Panc1 (cell line): ENCODE data around the gene ACTL6B. TPM values are rescaled to one million over a fixed set of nuclear protein-coding genes. Genes with fewer than 3 reads are reported as not detected.

Experiments used
- ATAC-seq: fragments of 200-7000 bp; cut with Tn5 transposase; 2 replicates; pipeline ENCODE4 v1.9.1; 2020; ENCODE audit warnings: mild to moderate bottlenecking, moderate library complexity
- BruUV-seq: library from RNA; stranded (reverse); fragments of 400-500 nt; replicated peaks from 2 replicates; lab custom pipeline; 2021; lab: Mats Ljungman, UMichigan
- CTCF ChIA-PET: fragments of 300-600 bp; sonication (Branson Sonifier 250); formaldehyde crosslinking; loops from one replicate; lab custom pipeline; 2022; ENCODE audit warnings: antibody characterized with exemption; lab: Charles Lee
- POLR2A ChIA-PET: fragments of 300-600 bp; sonication (Branson Sonifier 250); formaldehyde crosslinking; loops from one replicate; lab custom pipeline; 2022; ENCODE audit warnings: antibody characterized with exemption; lab: Charles Lee
- DNase-seq: peaks from one replicate; pipeline ENCODE4 v3.0.0-alpha.2; 2010; ENCODE audit warnings: low read depth, low spot score
- H3K27ac ChIP-seq: 2 replicates; pipeline ENCODE4 v1.5.1; 2011; ENCODE audit warnings: mild to moderate bottlenecking, low read length, inconsistent platforms
- H3K27me3 ChIP-seq: fragments of 200-500 bp; sonication (Bioruptor generic); 2 replicates; pipeline ENCODE4 v1.6.0; 2014; ENCODE audit warnings: low read length, inconsistent platforms; ENCODE audit not compliant: control insufficient read depth, insufficient read depth
- H3K36me3 ChIP-seq: fragments of 200-500 bp; sonication (Bioruptor generic); 2 replicates; pipeline ENCODE4 v1.5.1; 2014; ENCODE audit warnings: inconsistent platforms, mild to moderate bottlenecking, low read length, moderate library complexity; ENCODE audit not compliant: control insufficient read depth, insufficient read depth
- H3K4me1 ChIP-seq: 2 replicates; pipeline ENCODE4 v1.5.1; 2011; ENCODE audit warnings: inconsistent platforms, mild to moderate bottlenecking, low read length, moderate library complexity; ENCODE audit not compliant: control insufficient read depth, insufficient read depth
- H3K4me3 ChIP-seq, 2 experiments: 2 replicates each; pipeline ENCODE4 v1.5.1; 2011 to 2012; ENCODE audit warnings: low read depth in 2 of 2, low read length in 2 of 2, mild to moderate bottlenecking in 2 of 2, inconsistent platforms in 1 of 2, moderate library complexity in 1 of 2
- H3K9me3 ChIP-seq: fragments of 200-500 bp; sonication (Bioruptor generic); 2 replicates; pipeline ENCODE4 v1.5.1; 2014; ENCODE audit warnings: low read depth, mild to moderate bottlenecking, inconsistent platforms, low read length, moderate library complexity; ENCODE audit not compliant: control insufficient read depth, insufficient read depth
- POLR2AphosphoS5 ChIP-seq: IDR thresholded peaks from 2 replicates; pipeline ENCODE4 v1.6.1; 2012; ENCODE audit warnings: mild to moderate bottlenecking, low read depth, low read length, moderate library complexity
- SIN3A ChIP-seq: IDR thresholded peaks from 2 replicates; pipeline ENCODE4 v1.6.1; 2012; ENCODE audit warnings: low read depth, mild to moderate bottlenecking, low read length, moderate library complexity, borderline replicate concordance; ENCODE audit not compliant: insufficient read depth
- TCF7L2 ChIP-seq: IDR thresholded peaks from 2 replicates; pipeline ENCODE4 v1.6.1; 2011; ENCODE audit warnings: mild to moderate bottlenecking, low read depth, low read length, inconsistent platforms
- in situ Hi-C: cut with HindIII; loops from 2 replicates; pipeline ENCODE4 v1.10.0; 2016; ENCODE audit warnings: low sequenced_read_pairs, low pct_unique_long_range_greater_than_20kb
- intact Hi-C: fragments of 100-400 bp; cut with micrococcal nuclease; formaldehyde crosslinking; loops from one replicate; pipeline ENCODE4 v1.10.0; 2022; ENCODE audit not compliant: unreplicated experiment
- total RNA-seq: library from RNA; stranded (reverse); gene quantifications from one replicate; pipeline ENCODE4 v1.2.1, GENCODE V29; 2021; ENCODE audit not compliant: unreplicated experiment
- TF ChIP-seq, protein P1 (sequence below): fragments of 450-650 bp; IDR thresholded peaks from 2 replicates; pipeline ENCODE4 v1.5.1; 2017; ENCODE audit warnings: mild to moderate bottlenecking
- TF ChIP-seq, protein P2 (sequence below), 2 experiments: IDR thresholded peaks; 2 replicates each; pipeline ENCODE4 v1.6.1; 2011 to 2012; ENCODE audit warnings: low read depth in 2 of 2, control low read depth in 1 of 2, low read length in 1 of 2, mild to moderate bottlenecking in 1 of 2, moderate library complexity in 1 of 2; ENCODE audit not compliant: insufficient read depth in 1 of 2

Gene ACTL6B
- total RNA-seq, 1 experiment from 2014 or later, result not detected

DNA sequence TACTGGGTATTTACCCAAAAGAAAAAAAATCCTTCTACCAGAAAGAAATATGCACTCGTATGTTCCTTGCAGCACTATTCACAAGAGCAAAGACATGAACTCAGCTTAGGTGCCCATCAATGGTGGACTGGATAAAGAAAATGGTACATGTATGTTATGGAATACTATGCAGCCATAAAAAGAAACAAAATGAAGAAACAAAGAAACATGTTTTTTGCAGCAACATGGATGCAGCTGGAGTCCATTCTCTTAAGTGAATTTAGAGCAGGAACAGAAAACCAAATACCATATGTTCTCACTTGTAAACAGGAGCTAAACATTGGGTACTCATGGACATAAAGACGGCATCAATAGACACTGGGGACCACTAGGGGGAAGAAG is 11.8 kb upstream of the ACTL6B start:
- intact Hi-C loops (no loop called here), in situ Hi-C loops (no loop called here)
- no peaks in the 10 kb centered on the region for H3K36me3 ChIP-seq
- DNase-seq, result no peak
- no peaks in the 10 kb centered on the region for H3K9me3 ChIP-seq
- no peak for ATAC-seq
- CTCF ChIA-PET, result no interaction called here
- TF ChIP-seq TCF7L2, result no peak
- POLR2A ChIA-PET, result no interaction called here
- BruUV-seq, result no TSS peak
- H3K27me3 ChIP-seq, result no peaks in the 10 kb centered on the region
- H3K4me1 ChIP-seq, result no peaks in the 10 kb centered on the region
- H3K4me3 ChIP-seq, result no peak overlapping the region
- no peak overlapping the region for H3K27ac ChIP-seq

DNA sequence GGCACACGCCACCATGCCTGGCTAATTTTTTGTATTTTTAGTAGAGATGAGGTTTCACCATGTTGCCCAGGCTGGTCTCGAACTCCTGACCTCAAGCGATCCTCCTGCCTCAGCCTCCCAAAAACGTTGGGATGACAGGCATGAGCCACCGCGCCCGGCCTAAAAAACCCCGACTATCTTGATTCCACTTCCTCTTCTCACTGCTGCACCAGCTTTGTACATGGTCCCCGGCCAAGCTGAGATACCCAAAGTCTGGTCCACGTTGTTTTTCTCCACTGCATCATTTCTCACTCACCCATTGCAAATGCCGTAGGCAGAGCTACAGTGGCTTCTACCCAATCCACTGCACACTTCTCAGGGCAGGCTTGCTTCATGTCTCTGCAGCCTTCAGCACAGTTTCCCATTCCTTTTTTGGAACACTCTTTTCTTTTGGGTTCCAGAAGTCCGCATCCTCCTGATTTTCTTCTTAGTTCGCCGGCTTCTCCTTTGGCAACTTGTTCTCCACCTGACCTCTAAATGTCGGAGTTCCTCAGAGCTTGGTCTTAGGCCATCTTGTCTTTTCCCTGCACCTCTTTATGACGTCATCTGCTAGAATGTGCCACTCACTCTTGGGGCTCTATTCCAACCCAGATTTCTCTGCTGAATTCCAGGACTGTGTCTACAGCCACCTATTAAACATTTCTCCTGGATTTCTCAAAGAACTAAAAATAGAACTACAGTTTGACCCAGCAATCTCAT is 11.3 kb upstream of the ACTL6B start:
- H3K27ac ChIP-seq, result no peak overlapping the region
- no peaks in the 10 kb centered on the region for H3K36me3 ChIP-seq
- ATAC-seq (no peak), DNase-seq (no peak)
- no peaks in the 10 kb centered on the region for H3K9me3 ChIP-seq
- in situ Hi-C loops (no loop called here), intact Hi-C loops (no loop called here)
- H3K4me3 ChIP-seq, result no peak overlapping the region
- POLR2A ChIA-PET, result no interaction called here
- CTCF ChIA-PET, result interaction anchor here (0.6 to 0.7 kb wide), 2 partner anchors 23 to 28 kb away, joined by 5 to 7 read pairs; no protein-coding TSS in a partner anchor
- no peak for TF ChIP-seq TCF7L2
- TF ChIP-seq POLR2AphosphoS5, result no peak
- no peak for TF ChIP-seq SIN3A
- TF ChIP-seq, protein P1, sequence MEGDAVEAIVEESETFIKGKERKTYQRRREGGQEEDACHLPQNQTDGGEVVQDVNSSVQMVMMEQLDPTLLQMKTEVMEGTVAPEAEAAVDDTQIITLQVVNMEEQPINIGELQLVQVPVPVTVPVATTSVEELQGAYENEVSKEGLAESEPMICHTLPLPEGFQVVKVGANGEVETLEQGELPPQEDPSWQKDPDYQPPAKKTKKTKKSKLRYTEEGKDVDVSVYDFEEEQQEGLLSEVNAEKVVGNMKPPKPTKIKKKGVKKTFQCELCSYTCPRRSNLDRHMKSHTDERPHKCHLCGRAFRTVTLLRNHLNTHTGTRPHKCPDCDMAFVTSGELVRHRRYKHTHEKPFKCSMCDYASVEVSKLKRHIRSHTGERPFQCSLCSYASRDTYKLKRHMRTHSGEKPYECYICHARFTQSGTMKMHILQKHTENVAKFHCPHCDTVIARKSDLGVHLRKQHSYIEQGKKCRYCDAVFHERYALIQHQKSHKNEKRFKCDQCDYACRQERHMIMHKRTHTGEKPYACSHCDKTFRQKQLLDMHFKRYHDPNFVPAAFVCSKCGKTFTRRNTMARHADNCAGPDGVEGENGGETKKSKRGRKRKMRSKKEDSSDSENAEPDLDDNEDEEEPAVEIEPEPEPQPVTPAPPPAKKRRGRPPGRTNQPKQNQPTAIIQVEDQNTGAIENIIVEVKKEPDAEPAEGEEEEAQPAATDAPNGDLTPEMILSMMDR, result no peak
- TF ChIP-seq, protein P2, sequence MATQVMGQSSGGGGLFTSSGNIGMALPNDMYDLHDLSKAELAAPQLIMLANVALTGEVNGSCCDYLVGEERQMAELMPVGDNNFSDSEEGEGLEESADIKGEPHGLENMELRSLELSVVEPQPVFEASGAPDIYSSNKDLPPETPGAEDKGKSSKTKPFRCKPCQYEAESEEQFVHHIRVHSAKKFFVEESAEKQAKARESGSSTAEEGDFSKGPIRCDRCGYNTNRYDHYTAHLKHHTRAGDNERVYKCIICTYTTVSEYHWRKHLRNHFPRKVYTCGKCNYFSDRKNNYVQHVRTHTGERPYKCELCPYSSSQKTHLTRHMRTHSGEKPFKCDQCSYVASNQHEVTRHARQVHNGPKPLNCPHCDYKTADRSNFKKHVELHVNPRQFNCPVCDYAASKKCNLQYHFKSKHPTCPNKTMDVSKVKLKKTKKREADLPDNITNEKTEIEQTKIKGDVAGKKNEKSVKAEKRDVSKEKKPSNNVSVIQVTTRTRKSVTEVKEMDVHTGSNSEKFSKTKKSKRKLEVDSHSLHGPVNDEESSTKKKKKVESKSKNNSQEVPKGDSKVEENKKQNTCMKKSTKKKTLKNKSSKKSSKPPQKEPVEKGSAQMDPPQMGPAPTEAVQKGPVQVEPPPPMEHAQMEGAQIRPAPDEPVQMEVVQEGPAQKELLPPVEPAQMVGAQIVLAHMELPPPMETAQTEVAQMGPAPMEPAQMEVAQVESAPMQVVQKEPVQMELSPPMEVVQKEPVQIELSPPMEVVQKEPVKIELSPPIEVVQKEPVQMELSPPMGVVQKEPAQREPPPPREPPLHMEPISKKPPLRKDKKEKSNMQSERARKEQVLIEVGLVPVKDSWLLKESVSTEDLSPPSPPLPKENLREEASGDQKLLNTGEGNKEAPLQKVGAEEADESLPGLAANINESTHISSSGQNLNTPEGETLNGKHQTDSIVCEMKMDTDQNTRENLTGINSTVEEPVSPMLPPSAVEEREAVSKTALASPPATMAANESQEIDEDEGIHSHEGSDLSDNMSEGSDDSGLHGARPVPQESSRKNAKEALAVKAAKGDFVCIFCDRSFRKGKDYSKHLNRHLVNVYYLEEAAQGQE (IDR thresholded peaks at IDR 0.05; ENCODE audit: insufficient read depth in 1 of 2, low read depth in 2 of 2, low read length in 1 of 2), result no peak
- H3K4me1 ChIP-seq, result no peaks in the 10 kb centered on the region
- no peaks in the 10 kb centered on the region for H3K27me3 ChIP-seq
- no TSS peak for BruUV-seq

DNA sequence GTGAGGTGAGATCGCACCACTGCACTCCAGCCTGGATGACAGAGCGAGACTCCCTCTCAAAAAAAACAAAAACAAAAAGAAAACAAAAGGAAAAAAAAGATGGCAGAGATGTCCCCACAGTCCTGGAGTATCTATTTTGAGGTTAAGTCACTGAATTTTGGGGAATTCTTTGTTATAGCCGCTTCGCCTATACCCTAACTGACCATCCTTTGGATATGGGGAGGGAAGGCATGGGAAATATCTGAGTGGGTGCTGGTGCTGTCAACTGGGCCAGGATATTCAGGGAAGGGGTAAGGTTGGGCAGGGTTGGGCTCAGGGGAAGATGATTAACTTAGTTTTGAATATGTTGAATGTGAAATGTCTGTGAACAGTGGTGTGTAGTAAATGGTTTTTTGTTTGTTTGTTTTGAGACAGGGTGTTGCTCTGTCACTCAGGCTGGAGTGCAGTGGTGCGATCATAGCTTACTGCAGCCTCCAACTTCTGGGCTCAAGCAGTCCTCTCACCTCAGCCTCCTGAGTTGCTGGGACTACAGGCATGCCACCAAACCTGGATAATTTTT is 9.0 kb upstream of the ACTL6B start:
- no peak overlapping the region for H3K4me3 ChIP-seq
- intact Hi-C loops (no loop called here), in situ Hi-C loops (no loop called here)
- H3K9me3 ChIP-seq, result no peaks in the 10 kb centered on the region
- ATAC-seq (no peak), DNase-seq (no peak)
- H3K4me1 ChIP-seq, result no peaks in the 10 kb centered on the region
- no peaks in the 10 kb centered on the region for H3K36me3 ChIP-seq
- CTCF ChIA-PET, result no interaction called here
- TF ChIP-seq, protein P1, result no peak
- TF ChIP-seq SIN3A (no peak), TCF7L2 (no peak), POLR2AphosphoS5 (no peak)
- TF ChIP-seq, protein P2 (IDR thresholded peaks at IDR 0.05; ENCODE audit: insufficient read depth in 1 of 2, low read depth in 2 of 2, low read length in 1 of 2), result no peak
- no peak overlapping the region for H3K27ac ChIP-seq
- no peaks in the 10 kb centered on the region for H3K27me3 ChIP-seq
- POLR2A ChIA-PET, result interaction anchor here (0.6 to 1.1 kb wide), 2 partner anchors 20 to 118 kb away, joined by 5 to 6 read pairs; no protein-coding TSS in a partner anchor
- BruUV-seq, result no TSS peak
